ENCODE measurements around the gene MROH9. TPM values are rescaled to one million over a fixed set of nuclear protein-coding genes. Genes with fewer than 3 reads are reported as not detected.

MROH9 gene
- total and polyA plus RNA-seq, 2 of the 13 experiments (the other 11 are each of a cell fraction or from before 2014, with no cell fraction given) = not detected

GRCh38 chr1:170929835-170930554, 5.3 kb upstream of the MROH9 start:
- Histone ChIP-seq H3K4me3 (replicated peaks in 1 of 3; ENCODE audit: insufficient read depth in 1 of 3, low read depth in 2 of 3, low read length in 3 of 3) (no peak overlapping the region), H3K9ac (ENCODE audit: insufficient read depth, low read depth, low read length) (no peak overlapping the region), H3K79me2 (ENCODE audit: insufficient read depth, low read length) (no peaks in the 10 kb centered on the region), H3K4me2 (ENCODE audit: low read depth, low read length) (no peak overlapping the region), H3K36me3 (replicated peaks in 1 of 2; ENCODE audit: control insufficient read depth in 1 of 2, insufficient read depth in 2 of 2, low read length in 2 of 2) (no peaks in the 10 kb centered on the region), H3K4me1 (ENCODE audit: insufficient read depth, low read length) (no peaks in the 10 kb centered on the region), H3K27ac (ENCODE audit: extremely low read length, insufficient read depth, low read length) (no peak overlapping the region), H4K20me1 (ENCODE audit: insufficient read depth, low read length) (no peaks in the 10 kb centered on the region), H2AFZ (ENCODE audit: low read length) (no peak overlapping the region), H3K9me3 (ENCODE audit: low read length) (no peaks in the 10 kb centered on the region), H3K27me3 (ENCODE audit: control insufficient read depth in 1 of 2, insufficient read depth in 2 of 2, low read length in 2 of 2) (no peaks in the 10 kb centered on the region)
- ChIA-PET CTCF (ENCODE audit: low intra/inter-chr PET ratio, low total read pairs) (interaction anchor here (1.4 to 2.5 kb wide), 3 partner anchors 240 to 1001 kb away, joined by 5 to 8 read pairs (median 7); no protein-coding TSS in a partner anchor), POLR2A (no interaction called here)
- FAIRE-seq (peak; percentile 76), ATAC-seq (peak; percentile 93), DNase-seq (ENCODE audit: low spot score) (peak; percentile 44)
- in situ Hi-C loops (cut with HindIII; ENCODE audit: extremely low pct_ligation_motif_present, low pct_unique_long_range_greater_than_20kb) = loop anchor here (25.0 kb wide), 1 partner anchor 993 kb away; no protein-coding TSS in a partner anchor
- 0 out of 2 replicates have a peak, but pooled peaks have one; percentile 18 for TF ChIP-seq SMC3 (IDR thresholded peaks at IDR 0.05; ENCODE audit: low read length)
- TF ChIP-seq, protein P1, sequence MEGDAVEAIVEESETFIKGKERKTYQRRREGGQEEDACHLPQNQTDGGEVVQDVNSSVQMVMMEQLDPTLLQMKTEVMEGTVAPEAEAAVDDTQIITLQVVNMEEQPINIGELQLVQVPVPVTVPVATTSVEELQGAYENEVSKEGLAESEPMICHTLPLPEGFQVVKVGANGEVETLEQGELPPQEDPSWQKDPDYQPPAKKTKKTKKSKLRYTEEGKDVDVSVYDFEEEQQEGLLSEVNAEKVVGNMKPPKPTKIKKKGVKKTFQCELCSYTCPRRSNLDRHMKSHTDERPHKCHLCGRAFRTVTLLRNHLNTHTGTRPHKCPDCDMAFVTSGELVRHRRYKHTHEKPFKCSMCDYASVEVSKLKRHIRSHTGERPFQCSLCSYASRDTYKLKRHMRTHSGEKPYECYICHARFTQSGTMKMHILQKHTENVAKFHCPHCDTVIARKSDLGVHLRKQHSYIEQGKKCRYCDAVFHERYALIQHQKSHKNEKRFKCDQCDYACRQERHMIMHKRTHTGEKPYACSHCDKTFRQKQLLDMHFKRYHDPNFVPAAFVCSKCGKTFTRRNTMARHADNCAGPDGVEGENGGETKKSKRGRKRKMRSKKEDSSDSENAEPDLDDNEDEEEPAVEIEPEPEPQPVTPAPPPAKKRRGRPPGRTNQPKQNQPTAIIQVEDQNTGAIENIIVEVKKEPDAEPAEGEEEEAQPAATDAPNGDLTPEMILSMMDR (CRISPR knock-in tag; IDR thresholded peaks at IDR 0.05) = peak; percentile 77
- peak; percentile 67 for TF ChIP-seq STAG1 (CRISPR knock-in tag; IDR thresholded peaks at IDR 0.05)
- TF ChIP-seq ARID3A (IDR thresholded peaks at IDR 0.05; ENCODE audit: low read depth, low read length) = peak; percentile 61; the same call in 1 of the 2 replicates
- no peak for TF ChIP-seq SAFB2 (CRISPR knock-in tag; IDR thresholded peaks at IDR 0.05; ENCODE audit: borderline replicate concordance, low read depth)
- TF ChIP-seq, protein P2, sequence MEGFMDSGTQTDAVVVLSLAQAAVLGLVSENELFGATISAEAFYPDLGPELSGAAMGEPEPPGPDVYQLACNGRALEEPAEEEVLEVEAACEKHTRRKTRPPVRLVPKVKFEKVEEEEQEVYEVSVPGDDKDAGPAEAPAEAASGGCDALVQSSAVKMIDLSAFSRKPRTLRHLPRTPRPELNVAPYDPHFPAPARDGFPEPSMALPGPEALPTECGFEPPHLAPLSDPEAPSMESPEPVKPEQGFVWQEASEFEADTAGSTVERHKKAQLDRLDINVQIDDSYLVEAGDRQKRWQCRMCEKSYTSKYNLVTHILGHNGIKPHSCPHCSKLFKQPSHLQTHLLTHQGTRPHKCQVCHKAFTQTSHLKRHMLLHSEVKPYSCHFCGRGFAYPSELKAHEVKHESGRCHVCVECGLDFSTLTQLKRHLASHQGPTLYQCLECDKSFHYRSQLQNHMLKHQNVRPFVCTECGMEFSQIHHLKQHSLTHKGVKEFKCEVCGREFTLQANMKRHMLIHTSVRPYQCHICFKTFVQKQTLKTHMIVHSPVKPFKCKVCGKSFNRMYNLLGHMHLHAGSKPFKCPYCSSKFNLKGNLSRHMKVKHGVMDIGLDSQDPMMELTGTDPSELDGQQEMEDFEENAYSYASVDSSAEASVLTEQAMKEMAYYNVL (CRISPR knock-in tag; IDR thresholded peaks at IDR 0.05; ENCODE audit: borderline replicate concordance) = no peak
- WGBS (ENCODE audit: low lambda C conversion rate) = 0% methylated on average over 7 of the region's 7 CpGs
- no TSS peak for BruUV-seq (replicated peaks)
- intact Hi-C loops (cut with micrococcal nuclease; ENCODE audit: unreplicated experiment) = loop anchor here (1.0 kb wide), 2 partner anchors 241 to 1001 kb away; no protein-coding TSS in a partner anchor
